NCI-H2227 (cell line): Measurements from ENCODE around the gene LENEP.

Experiments used
- DNase-seq: peaks from one replicate; lab custom pipeline; 2025; ENCODE audit not compliant: unreplicated experiment; lab: John Stamatoyannopoulos, UW

LENEP gene

DNA sequence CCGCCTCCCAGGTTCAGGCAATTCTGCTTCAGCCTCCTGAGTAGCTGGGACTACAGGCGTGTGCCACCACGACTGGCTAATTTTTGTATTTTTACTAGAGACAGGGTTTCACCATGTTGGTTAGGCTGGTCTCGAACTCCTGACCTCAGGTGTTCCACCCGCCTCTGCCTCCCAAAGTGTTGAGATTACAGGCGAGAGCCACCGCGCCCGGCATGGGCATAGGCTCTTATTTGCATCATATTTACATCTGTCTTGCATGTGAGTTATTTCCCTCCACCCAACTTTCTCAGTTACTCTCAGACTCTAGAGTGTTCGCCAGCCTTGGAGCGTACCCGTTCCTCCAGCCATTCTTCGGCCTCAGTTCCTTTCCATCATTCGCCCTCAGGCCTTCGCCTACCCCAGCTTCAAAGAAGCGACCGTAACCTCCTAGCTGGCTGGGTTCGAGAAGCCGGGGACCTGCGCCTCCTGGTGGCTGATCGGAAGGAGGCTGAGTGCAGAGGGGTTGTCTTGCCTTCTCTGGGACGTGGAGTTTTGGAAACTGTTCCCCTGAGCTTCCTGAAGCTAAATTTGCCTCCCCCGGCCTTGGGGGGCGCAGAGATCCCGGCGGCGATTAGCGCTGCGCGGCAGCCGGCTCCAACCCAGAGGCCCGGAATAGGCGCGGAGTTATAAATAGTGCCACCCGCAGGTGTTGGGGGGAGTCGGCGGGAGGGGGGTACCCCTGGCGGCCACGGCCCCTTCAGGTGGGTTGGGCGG is 5.6 kb downstream of the LENEP start:
- DNase-seq, result peak; percentile 71

DNA sequence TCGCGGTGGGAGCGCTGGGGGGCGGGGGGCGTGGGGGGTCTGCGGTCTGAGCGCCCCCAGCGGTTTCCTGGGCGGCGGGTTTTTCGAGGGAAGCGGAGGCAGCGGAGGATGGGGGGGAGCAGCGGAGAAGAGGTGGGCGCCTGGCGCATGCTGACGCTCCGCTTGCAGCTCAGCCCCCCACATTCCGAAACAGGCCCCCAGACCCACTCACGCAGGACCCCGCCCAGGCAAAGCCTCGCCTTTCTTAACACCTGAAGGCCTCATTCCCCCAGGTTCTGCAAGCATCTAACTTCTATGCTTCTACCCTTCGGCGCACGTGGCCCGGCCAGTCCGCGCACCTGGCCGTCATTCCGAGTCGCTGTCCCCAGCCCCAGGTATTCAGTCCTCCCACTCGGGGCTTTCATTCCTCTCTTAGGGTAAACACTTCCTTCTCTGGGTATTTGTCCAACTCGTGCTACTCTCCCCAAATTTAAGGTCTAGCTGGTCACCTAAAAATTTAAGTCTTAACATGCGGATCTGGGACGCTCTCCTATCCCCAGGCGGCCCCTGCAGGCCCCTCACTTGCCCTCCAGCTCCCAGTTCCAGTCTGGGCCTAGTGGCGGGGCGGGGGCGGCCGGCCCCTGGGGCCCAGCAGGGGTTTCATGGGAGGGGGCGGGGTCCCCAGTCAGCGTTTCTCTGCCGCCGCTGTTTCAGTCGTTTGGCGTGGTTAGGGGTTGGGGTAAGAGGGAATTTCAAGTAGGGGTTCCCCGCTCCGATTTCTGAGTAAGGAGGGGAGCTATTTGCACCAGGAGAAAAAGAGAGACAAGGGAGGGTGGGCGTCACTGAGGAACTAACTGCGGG is 6.4 kb downstream of the LENEP start:
- DNase-seq, result peak; percentile 54

DNA sequence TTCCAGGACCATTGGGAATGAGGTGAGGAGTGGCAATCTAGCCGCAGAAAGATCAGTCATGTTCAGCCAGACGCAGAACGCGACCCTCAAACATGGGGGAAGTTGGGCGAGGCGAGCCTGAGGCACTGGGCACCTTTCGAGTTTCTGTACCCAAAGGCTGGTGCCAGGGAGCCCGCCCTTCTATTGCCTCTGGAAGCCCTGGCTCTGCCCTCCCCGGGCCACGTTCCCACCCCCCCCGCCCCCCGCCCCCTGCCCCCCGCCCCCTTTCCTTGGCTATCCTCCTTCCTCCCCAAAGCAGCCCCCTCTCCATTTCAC is 7.0 kb downstream of the LENEP start:
- DNase-seq, result no peak

DNA sequence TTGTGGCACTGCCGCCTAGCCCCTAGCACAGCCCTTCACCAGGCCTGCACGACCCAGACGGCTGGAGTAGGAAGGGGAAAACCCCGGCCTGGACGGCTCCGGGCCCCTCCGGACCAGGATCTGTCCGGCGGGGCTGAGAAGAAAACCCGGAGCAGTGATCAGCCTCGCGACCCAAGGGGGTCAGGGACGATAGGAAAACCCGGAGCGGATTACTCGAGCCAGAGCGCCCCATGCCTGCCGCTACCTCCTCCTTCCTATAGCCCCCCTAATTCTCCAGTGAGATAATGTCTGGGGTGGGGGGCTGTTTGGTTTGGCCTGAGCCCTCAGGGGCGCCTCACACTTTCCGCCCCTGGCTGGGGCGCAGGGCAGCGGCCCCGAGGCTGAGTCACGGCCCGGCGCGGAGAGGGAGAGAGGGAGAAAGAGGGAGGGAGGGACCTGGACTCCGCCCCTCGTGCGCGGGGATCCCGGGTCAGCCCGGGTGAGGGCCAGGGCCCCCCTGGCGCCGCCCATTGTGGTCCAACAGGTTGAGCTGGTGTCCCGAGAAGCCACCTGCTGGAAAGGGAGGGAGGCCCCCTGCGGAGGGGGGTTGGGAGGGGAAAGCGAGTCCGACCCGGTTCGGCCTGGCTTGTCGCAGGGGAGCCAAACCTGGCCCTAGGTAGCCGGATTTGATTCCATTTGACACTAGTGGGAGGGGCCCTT is 7.5 kb downstream of the LENEP start:
- DNase-seq, result peak; percentile 94

DNA sequence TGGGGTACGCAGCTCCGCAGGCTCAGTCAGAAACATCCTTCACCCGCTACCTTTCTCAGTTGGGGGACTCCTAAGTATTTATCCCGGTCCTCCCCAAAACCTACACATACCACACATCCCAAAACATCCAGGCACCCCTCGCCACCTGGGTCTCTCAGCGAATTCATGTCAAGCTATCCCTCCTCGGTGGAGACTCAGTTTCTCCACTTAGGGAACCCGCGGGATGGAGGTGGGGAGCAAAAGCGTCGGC is 8.0 kb downstream of the LENEP start:
- no peak for DNase-seq

DNA sequence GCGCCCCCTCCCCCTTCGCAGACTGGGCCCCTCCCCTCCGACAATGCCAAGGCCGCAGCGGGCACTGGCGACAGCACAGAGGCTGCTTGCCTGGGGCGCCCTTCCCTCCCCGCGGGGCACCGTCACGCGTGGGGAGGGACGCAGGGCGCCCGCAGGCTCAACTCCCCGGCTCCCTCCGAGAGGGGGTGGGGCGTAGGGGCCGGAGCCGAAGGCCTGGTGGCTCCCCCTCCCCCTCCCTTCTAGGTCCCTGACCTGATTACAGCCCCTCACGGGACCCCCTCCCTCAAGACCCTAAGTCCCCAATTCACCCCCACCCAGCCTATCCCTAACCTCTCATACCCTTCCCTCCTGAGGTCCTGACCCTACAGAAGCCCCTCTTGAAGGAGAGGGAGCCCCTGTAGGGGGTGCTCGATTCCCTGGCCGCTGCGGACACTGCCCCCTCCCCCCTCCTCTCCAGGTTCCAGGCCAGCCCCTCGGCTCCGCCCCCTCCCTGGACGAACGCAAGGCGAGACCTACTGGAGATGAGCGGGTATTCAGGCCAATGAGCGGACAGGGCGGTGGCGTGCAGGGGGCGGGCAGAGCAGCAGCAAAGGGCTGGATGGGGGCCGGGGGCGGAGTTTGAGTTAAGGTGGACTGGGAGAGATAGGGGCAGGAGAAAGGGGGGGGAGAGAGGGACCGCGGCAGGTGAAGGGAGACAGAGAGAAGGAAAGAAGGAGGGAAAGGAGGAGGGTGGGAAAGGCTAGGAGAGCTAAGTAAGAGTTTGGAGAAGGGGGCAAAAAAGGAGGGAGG is 8.5 kb downstream of the LENEP start:
- DNase-seq, result peak; percentile 99

DNA sequence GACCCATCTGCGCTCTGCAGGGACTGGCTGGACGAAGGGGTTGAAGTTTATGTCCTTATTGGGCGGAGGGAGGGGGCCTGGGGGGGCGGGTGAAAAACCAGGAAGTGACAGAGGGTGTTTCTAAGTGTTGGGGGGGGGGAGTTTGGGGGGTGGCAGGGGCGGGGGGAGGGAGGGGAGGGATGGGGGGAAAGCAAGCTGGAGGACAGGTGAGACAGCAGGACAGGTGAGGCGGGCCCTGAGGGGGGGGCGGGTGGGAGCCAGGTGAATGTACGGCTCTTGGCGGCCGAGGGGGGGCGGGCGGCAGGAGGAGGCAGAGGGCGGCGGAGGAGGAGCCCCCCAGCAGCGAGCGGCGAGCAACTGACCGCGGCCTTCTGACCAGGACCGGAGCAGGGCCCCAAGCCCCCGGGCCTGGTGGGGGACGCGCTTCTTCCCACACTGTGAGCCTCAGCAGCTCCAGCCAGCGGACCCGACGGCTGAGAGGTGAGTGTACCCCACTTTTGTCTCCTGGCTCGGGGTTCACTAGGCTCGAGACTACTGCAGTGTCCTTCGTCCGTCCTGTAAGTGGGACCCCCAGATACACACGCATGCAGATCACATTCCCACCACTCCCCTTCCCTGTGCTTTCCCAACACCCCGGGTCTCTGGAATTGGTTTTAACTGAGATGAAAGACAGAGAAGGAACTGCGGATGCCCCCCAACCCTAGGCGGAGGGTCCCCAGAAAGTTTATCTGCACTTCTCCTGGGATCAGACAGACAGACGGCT is 9.3 kb downstream of the LENEP start, which contains the start of gene ZBTB7B:
TSS of gene ZBTB7B (plus strand) at position 339 of the 763 bp plus-strand sequence. CDS start 11,859 bp downstream, outside the sequence.
- DNase-seq, result no peak

DNA sequence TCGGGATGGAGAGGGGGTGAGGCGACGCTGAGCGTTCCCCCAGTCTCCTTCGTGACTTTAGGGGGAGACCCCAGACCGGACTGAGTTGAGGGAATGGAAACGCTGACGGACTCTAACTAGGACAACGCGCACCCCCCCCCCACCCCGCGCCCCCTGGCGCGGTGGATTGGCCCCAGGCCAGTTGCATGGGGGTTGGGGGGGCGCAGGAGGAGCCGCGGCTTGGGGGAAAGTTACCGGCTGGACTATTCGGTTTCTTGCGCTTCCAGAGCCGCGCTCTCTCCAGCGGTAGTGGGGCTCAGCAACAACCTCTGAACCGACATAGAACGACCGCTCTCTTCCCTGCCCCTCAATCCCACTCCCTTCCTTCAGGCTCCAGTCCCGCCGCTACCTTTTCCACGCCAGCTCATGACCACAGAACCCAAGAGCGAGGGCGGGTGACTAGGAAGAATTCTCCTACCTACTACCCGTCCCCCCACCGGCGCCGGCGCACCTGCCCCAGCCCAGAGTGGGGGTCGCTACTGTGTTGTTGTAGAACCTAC is 9.9 kb downstream of the LENEP start:
- no peak for DNase-seq

DNA sequence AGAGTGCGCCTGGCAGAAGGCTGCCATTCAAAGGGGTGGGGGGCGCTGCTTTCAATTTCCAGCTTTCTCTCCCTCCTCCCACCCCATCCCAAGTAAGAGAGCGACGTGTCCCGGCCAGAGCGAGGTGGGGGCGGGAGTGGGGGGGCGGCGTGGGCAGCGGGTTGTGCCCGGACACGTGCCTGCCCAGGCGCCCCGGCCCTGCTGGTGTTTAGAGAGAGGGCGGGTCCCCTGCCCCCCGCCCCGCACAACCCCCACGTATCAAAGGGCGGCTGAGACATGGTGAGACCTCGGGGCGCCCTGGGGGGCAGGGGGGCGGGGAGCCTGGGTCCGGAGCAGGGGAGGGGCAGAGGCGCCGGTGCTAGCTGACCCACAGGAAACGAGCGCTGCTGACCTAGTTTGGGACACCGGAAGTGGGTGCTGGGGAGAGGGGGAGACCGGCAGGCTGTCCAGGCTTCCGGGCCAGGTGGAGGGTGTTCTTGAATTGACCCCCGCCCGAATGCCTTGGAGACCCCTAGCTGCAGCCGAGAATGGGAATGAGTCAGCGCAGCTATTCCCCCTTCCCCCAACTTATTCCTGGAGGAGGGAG is 10.5 kb downstream of the LENEP start:
- DNase-seq, result no peak

DNA sequence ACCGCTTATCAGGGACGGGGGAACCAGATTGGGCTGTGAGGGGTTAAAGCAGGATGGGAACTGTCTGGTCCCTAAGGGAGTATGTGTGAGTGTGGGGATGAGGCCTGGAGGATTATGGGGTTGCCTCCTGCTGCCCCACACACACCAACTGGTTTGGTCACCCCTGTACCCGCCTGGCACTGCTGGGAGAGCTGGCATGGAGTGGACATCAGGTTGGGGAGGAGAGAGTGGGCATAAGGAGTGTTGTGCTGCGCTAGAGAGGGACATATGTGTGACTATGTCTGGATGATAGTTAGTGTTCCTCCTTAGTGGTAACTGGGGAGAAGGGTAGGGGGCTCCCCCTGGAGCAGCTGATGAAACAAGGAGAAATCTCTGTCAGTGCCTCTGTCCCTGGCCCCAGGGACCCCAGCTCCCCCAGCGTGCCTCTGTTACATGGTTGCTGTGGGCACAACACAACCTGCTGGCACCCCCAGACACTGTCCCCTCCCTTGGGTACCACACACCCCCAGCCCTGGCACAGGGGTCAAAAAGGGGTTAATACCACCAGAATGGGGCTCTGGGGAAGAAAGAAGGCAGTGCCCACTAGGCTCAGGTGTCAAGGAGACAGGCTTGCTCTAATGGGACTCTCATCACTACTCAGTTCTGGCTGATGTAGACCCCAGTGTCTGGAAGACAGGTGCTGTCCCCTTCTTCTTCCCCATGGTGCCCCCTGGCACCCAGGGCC is 11.1 kb downstream of the LENEP start:
- no peak for DNase-seq

DNA sequence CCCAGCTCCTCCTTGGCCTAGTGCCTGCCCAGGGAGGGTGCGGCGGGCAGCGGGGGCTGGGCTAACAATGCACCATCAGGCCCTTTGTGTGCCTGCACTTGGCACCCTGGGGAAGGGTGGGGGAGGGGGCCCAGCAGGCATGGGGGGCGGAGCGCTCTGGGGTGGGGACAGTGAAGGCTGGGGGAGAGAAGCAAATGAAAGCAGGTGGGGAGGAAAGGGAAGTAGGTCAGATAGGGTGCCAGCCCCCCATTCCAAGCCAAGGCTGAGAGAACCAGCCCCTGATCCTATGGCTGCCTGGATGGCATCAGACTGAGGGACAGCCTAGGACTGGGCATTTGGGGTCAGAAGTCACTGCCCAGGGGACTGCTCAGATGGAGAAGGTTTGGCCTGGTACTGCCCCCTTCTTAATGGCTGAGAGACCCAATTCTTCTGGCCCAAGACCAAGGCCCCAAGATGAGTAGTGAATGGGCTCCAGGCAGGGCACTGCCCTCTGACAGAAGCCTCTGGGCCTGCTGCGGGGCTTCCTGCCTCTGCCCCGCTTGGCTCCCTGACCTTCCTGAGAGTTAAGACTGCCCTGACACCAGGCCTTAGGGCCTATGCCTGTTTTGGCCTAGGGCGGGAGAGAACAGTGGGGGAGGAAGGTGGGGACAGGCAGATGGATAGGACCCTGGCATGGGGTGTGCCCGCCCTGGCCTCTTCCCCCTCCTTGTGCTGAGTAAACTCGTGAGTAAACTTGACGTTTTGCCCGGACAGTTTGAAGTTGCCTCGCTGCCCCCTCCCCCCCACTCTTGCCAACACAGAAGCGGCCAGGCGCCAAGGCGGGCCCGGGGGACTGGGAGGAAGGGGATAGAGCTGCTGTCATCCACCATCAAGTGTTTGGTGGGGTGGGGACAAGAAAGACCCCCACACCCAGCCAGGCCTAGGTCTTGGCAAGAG is 12.0 kb downstream of the LENEP start:
- DNase-seq, result no peak

DNA sequence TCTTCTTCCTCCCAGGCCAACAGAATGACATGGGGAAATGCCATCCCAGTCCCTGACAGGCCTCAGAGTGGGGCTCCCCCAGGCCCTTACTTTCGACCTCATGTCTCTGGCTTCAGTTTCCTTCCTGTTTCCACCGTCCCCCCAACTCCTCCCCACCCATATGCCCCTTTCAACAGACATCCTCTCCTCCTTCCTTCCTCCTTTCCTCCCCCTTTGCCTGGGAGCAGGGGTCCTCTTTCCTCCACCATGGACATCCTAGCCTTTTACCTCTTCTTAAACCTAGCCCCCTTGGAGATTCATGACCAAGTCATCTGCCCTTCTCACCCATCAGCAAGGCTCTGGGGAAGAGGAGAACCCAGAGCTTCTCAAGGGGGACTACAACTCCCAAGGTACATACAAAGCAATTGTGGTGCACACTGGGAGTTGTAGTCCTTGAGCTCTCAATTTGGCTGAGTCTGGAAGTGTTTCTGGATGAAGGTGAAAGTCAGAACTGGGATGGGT is 13.3 kb downstream of the LENEP start:
- peak; percentile 61 for DNase-seq

DNA sequence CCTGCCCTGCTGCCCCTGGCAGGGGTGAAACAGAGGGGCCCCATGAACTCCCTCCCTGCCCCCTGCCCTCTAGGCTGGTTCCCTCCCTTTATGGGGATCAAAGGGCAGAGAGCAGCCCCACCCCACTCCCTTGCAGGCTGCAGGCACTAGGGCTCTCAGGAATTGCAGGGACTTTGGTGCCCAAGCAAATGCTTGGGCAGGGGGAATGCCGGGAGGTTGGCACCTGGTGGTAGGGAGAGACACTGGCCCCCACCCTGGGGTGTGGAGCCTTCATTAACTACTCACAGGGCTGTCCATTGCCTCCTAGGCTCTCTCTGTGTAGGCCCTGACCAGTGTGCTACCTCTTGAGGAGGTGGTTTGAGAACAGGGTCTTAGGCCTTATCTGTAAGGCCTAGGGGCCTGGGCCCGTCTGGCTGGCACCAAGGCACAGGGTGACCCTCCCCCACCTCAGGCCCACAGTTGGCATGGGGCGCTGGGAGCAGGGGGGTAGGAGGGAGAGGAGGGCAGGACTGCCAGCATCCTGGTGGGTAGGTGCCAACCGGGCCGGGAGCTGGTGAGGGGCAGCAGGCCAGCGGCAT is 14.0 kb downstream of the LENEP start:
- DNase-seq, result no peak

DNA sequence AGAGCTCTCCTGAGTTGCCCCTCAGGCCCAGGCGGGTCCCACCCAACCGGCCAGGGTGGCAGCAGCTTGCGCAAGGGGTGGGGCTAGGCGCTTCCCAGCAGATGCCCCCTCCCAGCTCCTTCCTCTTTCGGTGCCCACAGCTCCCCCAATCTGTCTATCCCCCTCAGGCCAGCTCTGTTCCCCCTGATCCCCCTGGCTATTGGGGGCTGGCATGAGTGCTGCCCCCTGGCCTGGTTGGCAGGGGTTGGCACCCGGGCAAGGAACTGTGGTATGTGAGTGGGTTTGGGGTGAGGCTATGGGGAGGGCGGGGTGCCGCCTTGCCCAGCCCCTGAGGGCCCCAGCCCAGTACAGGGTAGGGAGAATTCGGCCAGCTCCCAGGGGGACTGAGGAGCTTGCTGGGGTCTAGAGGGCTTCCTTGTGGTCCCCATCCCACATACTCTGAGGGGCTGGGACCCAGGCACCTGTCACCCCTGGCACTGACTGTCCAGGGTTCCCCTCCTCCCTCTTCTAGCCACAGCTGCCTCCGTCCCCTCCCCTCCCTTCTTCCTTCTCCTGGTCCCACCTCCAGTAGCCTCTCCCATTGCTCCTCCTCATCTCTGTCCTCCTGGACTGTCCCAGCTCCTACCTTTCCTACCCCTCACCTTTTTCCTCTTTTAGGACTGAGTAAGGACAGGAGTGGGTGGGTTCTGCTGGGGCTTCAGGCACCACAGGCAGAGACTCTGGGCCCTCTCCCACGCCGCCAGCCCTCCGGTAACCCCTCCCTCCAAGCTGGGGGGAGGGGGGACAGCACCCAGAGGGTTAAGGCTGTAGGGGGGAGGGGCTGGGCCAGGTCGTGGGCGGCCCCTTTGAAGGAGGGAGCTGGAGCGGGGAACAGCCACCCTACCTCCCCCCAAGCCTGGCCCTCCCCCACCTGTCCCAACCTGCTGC is 14.9 kb downstream of the LENEP start:
- DNase-seq, result no peak

DNA sequence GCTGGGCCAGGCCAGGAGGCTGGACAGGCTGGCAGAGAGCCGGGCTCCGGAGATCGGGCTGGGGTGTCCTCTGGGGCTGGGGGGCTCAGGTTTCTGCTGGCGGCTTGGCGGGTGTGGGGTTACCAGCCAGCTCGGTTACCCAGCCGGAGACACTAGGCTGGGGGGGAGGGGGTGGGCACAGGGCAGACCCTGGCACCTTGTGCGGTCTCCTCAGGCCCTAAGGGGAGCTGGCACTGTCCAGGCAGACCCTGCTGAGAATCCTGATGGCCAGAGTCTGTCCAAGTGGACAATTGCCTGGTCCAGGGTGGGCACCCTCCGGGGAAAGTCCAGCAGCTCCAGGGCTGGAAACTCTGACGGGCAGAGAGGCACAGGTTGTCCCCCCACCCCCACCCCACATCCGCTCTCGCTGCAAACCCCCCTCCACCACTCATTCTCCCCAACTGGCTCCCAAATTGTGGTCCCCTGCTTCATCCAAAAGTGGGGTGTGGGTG is 15.9 kb downstream of the LENEP start:
- DNase-seq, result no peak

DNA sequence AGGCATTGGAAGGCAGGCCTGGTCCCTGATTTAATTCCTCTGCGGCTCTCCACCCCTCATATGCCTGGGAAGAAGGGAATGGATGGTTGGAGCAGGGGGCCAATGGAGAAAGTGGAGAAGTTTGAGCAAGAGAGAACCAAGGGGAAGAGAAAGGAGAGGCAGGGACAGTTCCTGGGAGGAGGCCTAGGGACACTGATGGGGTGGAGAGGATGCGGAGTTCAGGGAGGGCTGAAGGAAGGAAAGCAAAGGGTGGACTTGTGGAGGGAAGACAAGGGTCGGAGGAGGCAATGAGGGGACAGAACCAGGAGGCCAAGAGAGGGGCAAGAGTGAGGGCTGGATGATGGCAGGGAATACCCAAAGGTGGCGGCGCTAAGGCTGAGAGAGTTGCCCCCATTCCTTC is 16.4 kb downstream of the LENEP start:
- DNase-seq, result no peak
